HEK293 (cell line): ENCODE results near the gene TC2N.

Experiments used
- BCL11A ChIP-seq: fragments of 450-650 bp; formaldehyde crosslinking; IDR thresholded peaks from 2 replicates; pipeline ENCODE4 v1.5.1; 2016; ENCODE audit warnings: low read depth, missing biosample characterization, missing genetic modification characterization
- CTCF ChIP-seq: fragments of 450-650 bp; formaldehyde crosslinking; IDR thresholded peaks from 2 replicates; pipeline ENCODE4 v1.5.1; 2016; ENCODE audit warnings: missing biosample characterization, missing genetic modification characterization
- HOXA7 ChIP-seq: sonication (generic); formaldehyde crosslinking; IDR thresholded peaks from 2 replicates; pipeline ENCODE4 v1.8.1; 2022; ENCODE audit warnings: missing genetic modification reagents, borderline replicate concordance
- KLF16 ChIP-seq: fragments of 450-650 bp; formaldehyde crosslinking; IDR thresholded peaks from 2 replicates; pipeline ENCODE4 v1.5.1; 2017; ENCODE audit warnings: missing biosample characterization, missing genetic modification characterization
- ZBTB21 ChIP-seq: fragments of 450-650 bp; formaldehyde crosslinking; IDR thresholded peaks from 2 replicates; pipeline ENCODE4 v1.5.1; 2017; ENCODE audit warnings: missing biosample characterization, missing genetic modification characterization
- ZBTB7A ChIP-seq: fragments of 450-650 bp; formaldehyde crosslinking; IDR thresholded peaks from 2 replicates; pipeline ENCODE4 v1.5.1; 2016; ENCODE audit warnings: low read depth, missing biosample characterization, missing genetic modification characterization
- ZNF202 ChIP-seq: fragments of 450-650 bp; formaldehyde crosslinking; IDR thresholded peaks from 2 replicates; pipeline ENCODE4 v1.5.1; 2016; ENCODE audit warnings: missing biosample characterization, missing genetic modification characterization, borderline replicate concordance
- ZNF24 ChIP-seq: fragments of 450-650 bp; formaldehyde crosslinking; IDR thresholded peaks from 2 replicates; pipeline ENCODE4 v1.5.1; 2016; ENCODE audit warnings: missing biosample characterization, missing genetic modification characterization
- ZNF426 ChIP-seq: fragments of 450-650 bp; formaldehyde crosslinking; IDR thresholded peaks from 2 replicates; pipeline ENCODE4 v1.5.1; 2017; ENCODE audit warnings: missing biosample characterization, missing genetic modification characterization, mild to moderate bottlenecking, inconsistent platforms, moderate library complexity
- ZNF768 ChIP-seq: fragments of 450-650 bp; formaldehyde crosslinking; IDR thresholded peaks from 2 replicates; pipeline ENCODE4 v1.5.1; 2018; ENCODE audit warnings: missing biosample characterization, mild to moderate bottlenecking, missing genetic modification characterization
- ZNF843 ChIP-seq: fragments of 450-650 bp; formaldehyde crosslinking; IDR thresholded peaks from 2 replicates; pipeline ENCODE4 v1.5.1; 2016; ENCODE audit warnings: missing biosample characterization, missing genetic modification characterization

GRCh38 chr14:91810699-91811098 is 56.6 kb downstream of the TC2N start:
- TF ChIP-seq ZNF768 (tag by site-specific recombination) = no peak
- TF ChIP-seq CTCF (tag by site-specific recombination) = no peak
- no peak for TF ChIP-seq ZNF843 (tag by site-specific recombination)
- TF ChIP-seq ZNF202 (tag by site-specific recombination) = no peak
- no peak for TF ChIP-seq KLF16
- no peak for TF ChIP-seq ZNF24 (tag by site-specific recombination)
- TF ChIP-seq ZBTB21 (tag by site-specific recombination) = no peak
- TF ChIP-seq ZNF426 (tag by site-specific recombination) = no peak
- TF ChIP-seq HOXA7 (CRISPR knock-in tag) = no peak
- TF ChIP-seq ZBTB7A (tag by site-specific recombination) = no peak
- no peak for TF ChIP-seq BCL11A (tag by site-specific recombination)
